ENCODE results near the gene PSMC3.

PSMC3 gene

GRCh38 chr11:47451990-47452389 is 25.8 kb upstream of the PSMC3 start:
- H3K4me3 ChIP-seq (ENCODE audit: low read depth, low read length), result no peak overlapping the region
- no peak for DNase-seq (ENCODE audit: low read depth)
- in situ Hi-C loops (cut with HindIII; ENCODE audit: low sequenced_read_pairs), result no loop called here
- TF ChIP-seq CTCF (IDR thresholded peaks at IDR 0.05; ENCODE audit: low read depth, low read length, missing control alignments), result no peak

GRCh38 chr11:47451436-47451835 is 25.2 kb upstream of the PSMC3 start:
- no peak for DNase-seq (ENCODE audit: low read depth)
- in situ Hi-C loops (cut with HindIII; ENCODE audit: low sequenced_read_pairs), result no loop called here
- H3K4me3 ChIP-seq (ENCODE audit: low read depth, low read length), result no peak overlapping the region
- no peak for TF ChIP-seq CTCF (IDR thresholded peaks at IDR 0.05; ENCODE audit: low read depth, low read length, missing control alignments)

GRCh38 chr11:47449541-47449940 is 23.3 kb upstream of the PSMC3 start:
- in situ Hi-C loops (cut with HindIII; ENCODE audit: low sequenced_read_pairs), result no loop called here
- no peak overlapping the region for H3K4me3 ChIP-seq (ENCODE audit: low read depth, low read length)
- no peak for TF ChIP-seq CTCF (IDR thresholded peaks at IDR 0.05; ENCODE audit: low read depth, low read length, missing control alignments)
- no peak for DNase-seq (ENCODE audit: low read depth)

GRCh38 chr11:47448566-47449427 is 22.6 kb upstream of the PSMC3 start, which contains the start of gene RAPSN:
Gene RAPSN (minus strand): TSS chr11:47449136. CDS start chr11:47448964, 172 bp downstream.
- no peak for TF ChIP-seq CTCF (IDR thresholded peaks at IDR 0.05; ENCODE audit: low read depth, low read length, missing control alignments)
- in situ Hi-C loops (cut with HindIII; ENCODE audit: low sequenced_read_pairs), result no loop called here
- no peak for DNase-seq (ENCODE audit: low read depth)
- H3K4me3 ChIP-seq (ENCODE audit: low read depth, low read length), result no peak within 1 kb of the TSS

- TF ChIP-seq CTCF (IDR thresholded peaks at IDR 0.05; ENCODE audit: low read depth, low read length, missing control alignments), result no peak
- no peak for DNase-seq (ENCODE audit: low read depth)
- in situ Hi-C loops (cut with HindIII; ENCODE audit: low sequenced_read_pairs), result no loop called here
- no peak overlapping the region for H3K4me3 ChIP-seq (ENCODE audit: low read depth, low read length)
These were observed 21.7 kb upstream of the PSMC3 start for GRCh38 chr11:47447906-47448305.

GRCh38 chr11:47446833-47447232 is 20.6 kb upstream of the PSMC3 start:
- in situ Hi-C loops (cut with HindIII; ENCODE audit: low sequenced_read_pairs), result no loop called here

More at GRCh38 chr11:47446833-47447232, 20.6 kb upstream of the PSMC3 start:
- no peak for DNase-seq (ENCODE audit: low read depth)
- no peak overlapping the region for H3K4me3 ChIP-seq (ENCODE audit: low read depth, low read length)
- TF ChIP-seq CTCF (IDR thresholded peaks at IDR 0.05; ENCODE audit: low read depth, low read length, missing control alignments), result no peak

Data from astrocyte of the cerebellum (primary cell).